CD4-positive, alpha-beta T cell (primary cell): ENCODE results near the gene SH3BP1. TPM values are rescaled to one million over a fixed set of nuclear protein-coding genes. Genes with fewer than 3 reads are reported as not detected.

Experiments
- ATAC-seq: fragments of 200-7000 bp; cut with Tn5 transposase; one replicate; pipeline ENCODE4 v1.10.0; 2022; ENCODE audit warnings: mild to moderate bottlenecking; ENCODE audit not compliant: poor library complexity
- CTCF ChIA-PET: fragments of 350-600 bp; sonication (Branson Sonifier 250); formaldehyde crosslinking; loops from one replicate; lab custom pipeline; 2021; ENCODE audit warnings: antibody characterized with exemption, inconsistent platforms; lab: Charles Lee
- POLR2A ChIA-PET: fragments of 350-600 bp; sonication (Branson Sonifier 250); formaldehyde crosslinking; loops from one replicate; lab custom pipeline; 2021; ENCODE audit warnings: antibody characterized with exemption, inconsistent platforms; lab: Charles Lee
- DNase-seq, 14 experiments: peaks; one replicate each; pipeline ENCODE4 v3.0.0-alpha.2; 2013 to 2020; ENCODE audit warnings: mixed read lengths in 2 of 14
- H3K27ac ChIP-seq, 2 donors: one replicate each; pipeline versions ENCODE4 v1.5.1 to v1.7.0; 2013; ENCODE audit warnings: low read length in 2 of 2, low read depth in 1 of 2, mild to moderate bottlenecking in 1 of 2
- H3K27me3 ChIP-seq, 2 experiments: 1 replicate in 1 of 2; 2 replicates in 1 of 2; pipeline versions ENCODE4 v1.6.1 to v1.7.0; 2013; ENCODE audit warnings: low read length in 2 of 2, control low read depth in 1 of 2, mild to moderate bottlenecking in 1 of 2, moderate library complexity in 1 of 2; ENCODE audit not compliant: insufficient read depth in 2 of 2, control insufficient read depth in 1 of 2
- H3K36me3 ChIP-seq: one replicate; pipeline ENCODE4 v1.6.1; 2013; ENCODE audit warnings: low read length, control low read depth; ENCODE audit not compliant: insufficient read depth
- H3K4me1 ChIP-seq: one replicate; pipeline ENCODE4 v1.6.1; 2013; ENCODE audit warnings: low read length, control low read depth; ENCODE audit not compliant: insufficient read depth
- H3K4me3 ChIP-seq: one replicate; pipeline ENCODE4 v1.5.1; 2013; ENCODE audit warnings: mild to moderate bottlenecking, low read length, moderate library complexity
- H3K9me3 ChIP-seq, 2 experiments: 1 replicate in 1 of 2; 2 replicates in 1 of 2; pipeline versions ENCODE4 v1.6.1 to v1.7.0; 2013; ENCODE audit warnings: low read length in 2 of 2, mild to moderate bottlenecking in 2 of 2, control low read depth in 1 of 2, moderate library complexity in 1 of 2; ENCODE audit not compliant: control insufficient read depth in 1 of 2, insufficient read depth in 1 of 2
- H3K27ac Mint-ChIP-seq: one replicate; pipeline ENCODE4 v1.8.0; 2020; ENCODE audit warnings: mixed read lengths
- H3K27me3 Mint-ChIP-seq: one replicate; pipeline ENCODE4 v1.8.0; 2021; ENCODE audit warnings: mixed read lengths
- H3K36me3 Mint-ChIP-seq: one replicate; pipeline ENCODE4 v1.8.0; 2021; ENCODE audit warnings: low read depth, mixed read lengths
- H3K4me1 Mint-ChIP-seq: one replicate; pipeline ENCODE4 v1.8.0; 2021; ENCODE audit warnings: low read depth, mixed read lengths
- H3K4me3 Mint-ChIP-seq: one replicate; pipeline ENCODE4 v1.8.0; 2020; ENCODE audit warnings: mild to moderate bottlenecking, mixed read lengths
- H3K9me3 Mint-ChIP-seq: one replicate; pipeline ENCODE4 v1.8.0; 2020; ENCODE audit warnings: mixed read lengths
- CTCF ChIP-seq: fragments of 200-600 bp; IDR thresholded peaks from one replicate; pipeline ENCODE4 v1.8.0; 2022; ENCODE audit warnings: antibody characterized with exemption, mild to moderate bottlenecking
- intact Hi-C, 2 experiments: fragments of 100-400 bp; cut with DNase I in 1 of 2; cut with micrococcal nuclease in 1 of 2; formaldehyde crosslinking; loops; one replicate each; pipeline versions ENCODE4 v1.15.1 to v1.9.0; 2023 to 2025; cut with DNase I, micrococcal nuclease
- total RNA-seq, 174 experiments: library from RNA in 2 of 174; stranded (reverse) in 2 of 174; gene quantifications; one replicate each; pipeline ENCODE4 v1.2.3 and lab custom pipeline; 2021 to 2026

The SH3BP1 gene
- total RNA-seq, 2 experiments from 2014 or later = 46.9 to 49.0 TPM

GRCh38 chr22:37594237-37594636 is 45.2 kb upstream of the SH3BP1 start:
- TF ChIP-seq CTCF = no peak
- DNase-seq (no peak), ATAC-seq (no peak)
- ChIA-PET POLR2A (no interaction called here), CTCF (no interaction called here)
- Mint-ChIP-seq H3K9me3 (no peaks in the 10 kb centered on the region), H3K4me1 (peaks cover 13% of the 10 kb centered on the region), H3K27me3 (no peaks in the 10 kb centered on the region), H3K36me3 (no peaks in the 10 kb centered on the region), H3K4me3 (no peak overlapping the region), H3K27ac (no peak overlapping the region)
- Histone ChIP-seq H3K4me1 (peaks cover 17% of the 10 kb centered on the region), H3K27me3 (no peaks in the 10 kb centered on the region), H3K4me3 (no peak overlapping the region), H3K27ac (no peak overlapping the region), H3K36me3 (no peaks in the 10 kb centered on the region), H3K9me3 (no peaks in the 10 kb centered on the region)
- intact Hi-C loops = no loop called here

- no peak for TF ChIP-seq CTCF
- Histone ChIP-seq H3K4me1 (peaks cover 4% of the 10 kb centered on the region), H3K4me3 (no peak overlapping the region), H3K27ac (no peak overlapping the region), H3K9me3 (no peaks in the 10 kb centered on the region), H3K36me3 (no peaks in the 10 kb centered on the region), H3K27me3 (no peaks in the 10 kb centered on the region)
- ATAC-seq = no peak
- DNase-seq = no peak
- Mint-ChIP-seq H3K4me1 (peaks cover 22% of the 10 kb centered on the region), H3K4me3 (no peak overlapping the region), H3K36me3 (no peaks in the 10 kb centered on the region), H3K9me3 (no peaks in the 10 kb centered on the region), H3K27me3 (no peaks in the 10 kb centered on the region), H3K27ac (no peak overlapping the region)
- ChIA-PET POLR2A (interaction anchor here (1.3 kb wide), 1 partner anchor 9 kb away, joined by 3 read pairs; the partner anchor contains the start of gene GGA1), CTCF (interaction anchor here (1.7 kb wide), 1 partner anchor 8 kb away, joined by 4 read pairs; no protein-coding TSS in a partner anchor)
- intact Hi-C loops = no loop called here
These were observed 40.3 kb upstream of the SH3BP1 start for GRCh38 chr22:37599153-37599552.

- no peak overlapping the region for H3K27ac Mint-ChIP-seq
These were observed 38.3 kb upstream of the SH3BP1 start for GRCh38 chr22:37601203-37601539.

More at GRCh38 chr22:37601203-37601539, 38.3 kb upstream of the SH3BP1 start:
- H3K9me3 ChIP-seq = no peaks in the 10 kb centered on the region
- POLR2A ChIA-PET = no interaction called here
- H3K4me1 Mint-ChIP-seq = peaks cover 41% of the 10 kb centered on the region
- no peaks in the 10 kb centered on the region for H3K27me3 Mint-ChIP-seq
- no peak for TF ChIP-seq CTCF
- no peaks in the 10 kb centered on the region for H3K36me3 Mint-ChIP-seq
- no peak overlapping the region for H3K4me3 Mint-ChIP-seq
- H3K9me3 Mint-ChIP-seq = no peaks in the 10 kb centered on the region
- no peaks in the 10 kb centered on the region for H3K27me3 ChIP-seq
- peaks cover 23% of the 10 kb centered on the region for H3K4me1 ChIP-seq
- ATAC-seq (no peak), DNase-seq (no peak)
- CTCF ChIA-PET = interaction anchor here (1.5 kb wide), 1 partner anchor 9 kb away, joined by 8 read pairs; no protein-coding TSS in a partner anchor
- H3K27ac ChIP-seq = no peak overlapping the region
- H3K4me3 ChIP-seq = no peak overlapping the region
- no peaks in the 10 kb centered on the region for H3K36me3 ChIP-seq
- intact Hi-C loops = no loop called here
